ENCODE results near the gene GJD3.

DNA sequence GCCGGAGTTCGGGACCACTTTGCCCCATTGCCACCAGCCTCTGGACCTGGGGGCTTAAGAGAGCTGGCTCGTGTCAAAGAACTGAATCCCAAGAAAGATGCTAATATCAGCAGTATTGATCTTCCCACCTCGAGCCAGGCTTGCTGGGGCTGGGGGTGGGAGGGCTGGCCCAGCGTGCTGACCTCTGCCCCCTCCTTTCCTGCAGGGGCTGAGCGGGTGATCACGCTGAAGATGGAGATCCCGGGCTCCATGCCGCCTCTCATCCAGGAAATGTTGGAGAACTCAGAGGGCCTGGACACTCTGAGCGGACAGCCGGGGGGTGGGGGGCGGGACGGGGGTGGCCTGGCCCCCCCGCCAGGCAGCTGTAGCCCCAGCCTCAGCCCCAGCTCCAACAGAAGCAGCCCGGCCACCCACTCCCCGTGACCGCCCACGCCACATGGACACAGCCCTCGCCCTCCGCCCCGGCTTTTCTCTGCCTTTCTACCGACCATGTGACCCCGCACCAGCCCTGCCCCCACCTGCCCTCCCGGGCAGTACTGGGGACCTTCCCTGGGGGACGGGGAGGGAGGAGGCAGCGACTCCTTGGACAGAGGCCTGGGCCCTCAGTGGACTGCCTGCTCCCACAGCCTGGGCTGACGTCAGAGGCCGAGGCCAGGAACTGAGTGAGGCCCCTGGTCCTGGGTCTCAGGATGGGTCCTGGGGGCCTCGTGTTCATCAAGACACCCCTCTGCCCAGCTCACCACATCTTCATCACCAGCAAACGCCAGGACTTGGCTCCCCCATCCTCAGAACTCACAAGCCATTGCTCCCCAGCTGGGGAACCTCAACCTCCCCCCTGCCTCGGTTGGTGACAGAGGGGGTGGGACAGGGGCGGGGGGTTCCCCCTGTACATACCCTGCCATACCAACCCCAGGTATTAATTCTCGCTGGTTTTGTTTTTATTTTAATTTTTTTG, 8.5 kb downstream of the GJD3 start:
- no peak for TF ChIP-seq POLR2A (IDR thresholded peaks at IDR 0.05)
- TF ChIP-seq, protein P1, sequence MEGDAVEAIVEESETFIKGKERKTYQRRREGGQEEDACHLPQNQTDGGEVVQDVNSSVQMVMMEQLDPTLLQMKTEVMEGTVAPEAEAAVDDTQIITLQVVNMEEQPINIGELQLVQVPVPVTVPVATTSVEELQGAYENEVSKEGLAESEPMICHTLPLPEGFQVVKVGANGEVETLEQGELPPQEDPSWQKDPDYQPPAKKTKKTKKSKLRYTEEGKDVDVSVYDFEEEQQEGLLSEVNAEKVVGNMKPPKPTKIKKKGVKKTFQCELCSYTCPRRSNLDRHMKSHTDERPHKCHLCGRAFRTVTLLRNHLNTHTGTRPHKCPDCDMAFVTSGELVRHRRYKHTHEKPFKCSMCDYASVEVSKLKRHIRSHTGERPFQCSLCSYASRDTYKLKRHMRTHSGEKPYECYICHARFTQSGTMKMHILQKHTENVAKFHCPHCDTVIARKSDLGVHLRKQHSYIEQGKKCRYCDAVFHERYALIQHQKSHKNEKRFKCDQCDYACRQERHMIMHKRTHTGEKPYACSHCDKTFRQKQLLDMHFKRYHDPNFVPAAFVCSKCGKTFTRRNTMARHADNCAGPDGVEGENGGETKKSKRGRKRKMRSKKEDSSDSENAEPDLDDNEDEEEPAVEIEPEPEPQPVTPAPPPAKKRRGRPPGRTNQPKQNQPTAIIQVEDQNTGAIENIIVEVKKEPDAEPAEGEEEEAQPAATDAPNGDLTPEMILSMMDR (IDR thresholded peaks at IDR 0.05), result no peak

Data from tibial nerve (tissue), 3 donors.